Fibroblast of lung (primary cell): ENCODE results near the gene TOPAZ1. TPM values are rescaled to one million over a fixed set of nuclear protein-coding genes. Genes with fewer than 3 reads are reported as not detected.

Experiments used
- DNase-seq, 2 donors: peaks; one replicate each; pipeline versions ENCODE4 v3.0.0 to v3.0.0-alpha.2; 2010; ENCODE audit warnings: low read depth in 2 of 2
- H2AFZ ChIP-seq: 2 replicates; pipeline ENCODE4 v1.5.1; 2012; ENCODE audit warnings: low read length, control low read depth, inconsistent platforms
- H3K27ac ChIP-seq: 2 replicates; pipeline ENCODE4 v1.5.1; 2011; ENCODE audit warnings: low read length, control low read depth; ENCODE audit not compliant: insufficient read depth
- H3K27me3 ChIP-seq: 2 replicates; pipeline ENCODE4 v1.5.1; 2011; ENCODE audit warnings: mild to moderate bottlenecking, low read length; ENCODE audit not compliant: control insufficient read depth, insufficient read depth
- H3K36me3 ChIP-seq: 2 replicates; pipeline ENCODE4 v1.5.1; 2011; ENCODE audit warnings: low read length; ENCODE audit not compliant: control insufficient read depth, insufficient read depth
- H3K4me1 ChIP-seq: 2 replicates; pipeline ENCODE4 v1.5.1; 2011; ENCODE audit warnings: low read length; ENCODE audit not compliant: control insufficient read depth, insufficient read depth; ENCODE audit errors: extremely low read depth
- H3K4me2 ChIP-seq: 2 replicates; pipeline ENCODE4 v1.5.1; 2011; ENCODE audit warnings: low read length, control low read depth; ENCODE audit not compliant: insufficient read depth; ENCODE audit errors: extremely low read depth
- H3K4me3 ChIP-seq, 4 experiments: fragments of 200-600 bp in 1 of 4; sonication (generic) in 1 of 4; replicated peaks in 1 of 4; 2 replicates each; pipeline ENCODE4 v1.5.1; 2011 to 2016; ENCODE audit warnings: low read length in 4 of 4, low read depth in 3 of 4, mild to moderate bottlenecking in 3 of 4, control low read depth in 2 of 4, inconsistent platforms in 1 of 4, mixed read lengths in 1 of 4; ENCODE audit not compliant: insufficient read depth in 1 of 4; ENCODE audit errors: control extremely low read depth in 1 of 4
- H3K79me2 ChIP-seq: 2 replicates; pipeline ENCODE4 v1.5.1; 2012; ENCODE audit warnings: mild to moderate bottlenecking, low read length, inconsistent platforms; ENCODE audit not compliant: control insufficient read depth, insufficient read depth
- H3K9ac ChIP-seq: 2 replicates; pipeline ENCODE4 v1.5.1; 2011; ENCODE audit warnings: mild to moderate bottlenecking, low read length, control low read depth; ENCODE audit not compliant: insufficient read depth
- H3K9me3 ChIP-seq: 2 replicates; pipeline ENCODE4 v1.5.1; 2012; ENCODE audit warnings: low read depth, low read length; ENCODE audit not compliant: control insufficient read depth, insufficient read depth
- H4K20me1 ChIP-seq: 2 replicates; pipeline ENCODE4 v1.5.1; 2011; ENCODE audit warnings: low read length; ENCODE audit not compliant: control insufficient read depth, insufficient read depth; ENCODE audit errors: extremely low read depth
- EZH2 ChIP-seq: IDR thresholded peaks from 2 replicates; pipeline ENCODE4 v1.5.1; 2012; ENCODE audit warnings: low read length, control low read depth, mild to moderate bottlenecking; ENCODE audit errors: missing control alignments
- polyA plus RNA-seq, 2 donors: library from polyadenylated mRNA; depleted of rRNA in 1 of 2; stranded (reverse) in 1 of 2; unstranded in 1 of 2; fragments of >200 nt; gene quantifications; 2 replicates each; pipeline ENCODE4 v1.2.1, GENCODE V29; 2011 to 2012; ENCODE audit warnings: missing spikeins in 1 of 2
- total RNA-seq: library from RNA; depleted of rRNA; stranded (reverse); fragments of >200 nt; gene quantifications from 2 replicates; pipeline ENCODE4 v1.2.1, GENCODE V29; 2014
- TF ChIP-seq, protein P1 (sequence below), 2 donors: IDR thresholded peaks in 1 of 2; conservative IDR thresholded peaks in 1 of 2; 1 replicate in 1 of 2; 2 replicates in 1 of 2; pipeline ENCODE4 v1.5.1; 2011 to 2012; ENCODE audit warnings: low read length in 2 of 2, control low read depth in 1 of 2, inconsistent platforms in 1 of 2, low read depth in 1 of 2, mild to moderate bottlenecking in 1 of 2

TOPAZ1 gene
- total and polyA plus RNA-seq, 2 donors (not counting 1 experiment from before 2014, with no cell fraction given): not detected

DNA sequence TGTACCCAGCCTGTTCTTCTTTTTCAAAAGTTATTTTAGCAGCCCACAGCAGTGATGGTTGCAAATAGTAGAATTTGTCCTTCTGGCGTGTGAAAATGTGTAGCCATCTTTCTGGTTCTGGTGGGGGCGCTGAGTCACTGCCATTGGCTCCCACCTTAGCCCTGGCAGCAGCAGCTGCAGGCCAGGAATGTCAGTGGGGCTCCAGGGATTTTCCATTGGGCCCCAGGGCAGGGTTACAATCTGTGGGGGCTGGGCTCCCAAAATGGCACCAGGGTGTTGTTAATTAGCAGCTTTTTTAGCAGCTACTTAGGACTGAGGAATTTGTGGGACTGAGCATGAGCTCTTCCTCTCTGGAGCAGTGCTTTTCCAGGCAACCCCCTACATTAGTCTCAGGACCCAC, 38.9 kb downstream of the TOPAZ1 start:
- Histone ChIP-seq H3K27me3 (no peaks in the 10 kb centered on the region), H2AFZ (no peak overlapping the region), H3K9me3 (no peaks in the 10 kb centered on the region), H3K79me2 (no peaks in the 10 kb centered on the region), H3K4me1 (no peaks in the 10 kb centered on the region), H3K36me3 (no peaks in the 10 kb centered on the region), H4K20me1 (no peaks in the 10 kb centered on the region), H3K27ac (no peak overlapping the region), H3K4me2 (no peak overlapping the region), H3K4me3 (no peak overlapping the region), H3K9ac (no peak overlapping the region)
- DNase-seq: no peak
- TF ChIP-seq, protein P1, sequence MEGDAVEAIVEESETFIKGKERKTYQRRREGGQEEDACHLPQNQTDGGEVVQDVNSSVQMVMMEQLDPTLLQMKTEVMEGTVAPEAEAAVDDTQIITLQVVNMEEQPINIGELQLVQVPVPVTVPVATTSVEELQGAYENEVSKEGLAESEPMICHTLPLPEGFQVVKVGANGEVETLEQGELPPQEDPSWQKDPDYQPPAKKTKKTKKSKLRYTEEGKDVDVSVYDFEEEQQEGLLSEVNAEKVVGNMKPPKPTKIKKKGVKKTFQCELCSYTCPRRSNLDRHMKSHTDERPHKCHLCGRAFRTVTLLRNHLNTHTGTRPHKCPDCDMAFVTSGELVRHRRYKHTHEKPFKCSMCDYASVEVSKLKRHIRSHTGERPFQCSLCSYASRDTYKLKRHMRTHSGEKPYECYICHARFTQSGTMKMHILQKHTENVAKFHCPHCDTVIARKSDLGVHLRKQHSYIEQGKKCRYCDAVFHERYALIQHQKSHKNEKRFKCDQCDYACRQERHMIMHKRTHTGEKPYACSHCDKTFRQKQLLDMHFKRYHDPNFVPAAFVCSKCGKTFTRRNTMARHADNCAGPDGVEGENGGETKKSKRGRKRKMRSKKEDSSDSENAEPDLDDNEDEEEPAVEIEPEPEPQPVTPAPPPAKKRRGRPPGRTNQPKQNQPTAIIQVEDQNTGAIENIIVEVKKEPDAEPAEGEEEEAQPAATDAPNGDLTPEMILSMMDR (conservative IDR thresholded peaks at IDR 0.05 in 1 of 2, IDR thresholded peaks at IDR 0.05 in 1 of 2; ENCODE audit: low read depth in 1 of 2, low read length in 2 of 2): no peak
- no peak for TF ChIP-seq EZH2

DNA sequence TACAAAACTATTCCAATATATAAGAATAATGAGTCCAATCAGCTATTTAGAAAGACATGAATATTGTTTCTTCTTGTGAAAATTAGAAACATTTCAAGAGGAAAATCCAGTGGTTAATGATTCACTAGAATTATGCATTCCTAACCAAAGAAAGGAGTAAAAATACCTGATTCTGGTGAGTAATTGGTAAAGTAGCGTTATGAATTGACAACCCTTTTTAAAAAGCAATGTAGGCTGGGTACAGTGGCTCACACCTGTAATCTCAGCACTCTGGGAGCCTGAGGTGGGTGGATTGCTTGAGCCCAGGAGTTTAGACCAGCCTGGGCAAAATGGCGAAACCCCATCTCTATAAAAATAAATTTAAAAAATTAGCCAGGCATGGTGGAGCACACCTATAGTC, 43.3 kb downstream of the TOPAZ1 start:
- DNase-seq: peak in 1 of 2 donors; percentile 13
- H3K4me2 ChIP-seq: no peak overlapping the region
- no peak overlapping the region for H2AFZ ChIP-seq
- no peaks in the 10 kb centered on the region for H3K9me3 ChIP-seq
- H3K4me1 ChIP-seq: no peaks in the 10 kb centered on the region
- H3K4me3 ChIP-seq: no peak overlapping the region
- no peaks in the 10 kb centered on the region for H4K20me1 ChIP-seq
- no peaks in the 10 kb centered on the region for H3K36me3 ChIP-seq
- no peak overlapping the region for H3K9ac ChIP-seq
- no peaks in the 10 kb centered on the region for H3K79me2 ChIP-seq
- TF ChIP-seq, protein P1 (conservative IDR thresholded peaks at IDR 0.05 in 1 of 2, IDR thresholded peaks at IDR 0.05 in 1 of 2; ENCODE audit: low read depth in 1 of 2, low read length in 2 of 2): no peak
- no peak for TF ChIP-seq EZH2
- no peak overlapping the region for H3K27ac ChIP-seq
- no peaks in the 10 kb centered on the region for H3K27me3 ChIP-seq

DNA sequence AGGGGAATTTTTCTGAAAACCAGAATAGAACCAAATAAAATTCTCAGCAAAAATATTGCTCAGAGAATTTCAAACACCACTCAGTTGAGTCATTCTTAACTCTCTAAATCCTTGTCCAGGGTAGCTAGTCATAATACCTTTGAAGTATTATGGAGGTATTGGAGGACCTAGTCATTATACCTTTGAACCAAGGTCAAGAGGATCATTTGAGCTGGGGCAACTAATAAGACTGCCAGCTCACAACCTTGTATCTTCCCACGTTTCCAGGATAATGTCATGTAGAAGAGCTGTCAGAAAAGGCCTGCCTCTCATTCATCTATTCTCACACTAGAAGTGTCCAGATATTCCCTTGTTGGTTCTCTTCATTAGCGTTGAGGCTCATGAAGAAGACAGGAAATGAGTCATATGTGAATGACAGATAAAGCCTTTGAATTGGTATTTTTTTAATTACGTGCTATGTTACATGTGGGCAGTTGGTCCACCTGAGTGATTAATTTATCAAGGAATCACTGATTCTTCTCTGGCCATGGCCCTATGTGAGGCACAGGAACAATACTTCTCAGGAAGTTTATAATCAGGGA, 48.3 kb downstream of the TOPAZ1 start:
- Histone ChIP-seq H3K4me2 (no peak overlapping the region), H3K4me3 (no peak overlapping the region), H3K27ac (no peak overlapping the region), H3K4me1 (no peaks in the 10 kb centered on the region), H3K9ac (no peak overlapping the region), H3K9me3 (no peaks in the 10 kb centered on the region), H2AFZ (no peak overlapping the region), H3K27me3 (no peaks in the 10 kb centered on the region), H3K36me3 (no peaks in the 10 kb centered on the region), H3K79me2 (no peaks in the 10 kb centered on the region), H4K20me1 (no peaks in the 10 kb centered on the region)
- no peak for TF ChIP-seq EZH2
- TF ChIP-seq, protein P1 (conservative IDR thresholded peaks at IDR 0.05 in 1 of 2, IDR thresholded peaks at IDR 0.05 in 1 of 2; ENCODE audit: low read depth in 1 of 2, low read length in 2 of 2): no peak
- no peak for DNase-seq
